HepG2 (cell line): ENCODE measurements around the gene CAMKMT. TPM values are rescaled to one million over a fixed set of nuclear protein-coding genes. Genes with fewer than 3 reads are reported as not detected.

Experiments
- ATAC-seq: fragments of 200-7000 bp; cut with Tn5 transposase; 3 replicates; pipeline ENCODE4 v1.9.1; 2020; ENCODE audit warnings: mild to moderate bottlenecking, moderate library complexity
- BruUV-seq: library from RNA; stranded (reverse); fragments of 400-500 nt; replicated peaks from 2 replicates; lab custom pipeline; 2021; lab: Mats Ljungman, UMichigan
- CTCF ChIA-PET: fragments of 300-600 bp; formaldehyde crosslinking; extraction: SDS; loops from one replicate; lab custom pipeline; 2021; ENCODE audit warnings: low total read pairs, inconsistent platforms, low intra/inter-chr PET ratio; lab: Yijun Ruan, JAX
- POLR2A ChIA-PET: fragments of 350-600 bp; sonication (Branson Sonifier 250); formaldehyde crosslinking; loops from one replicate; lab custom pipeline; 2020; ENCODE audit warnings: antibody characterized with exemption, inconsistent platforms; lab: Yijun Ruan, JAX
- DNase-seq: peaks from one replicate; pipeline ENCODE4 v3.0.0-alpha.2; 2015; ENCODE audit warnings: low spot score
- FAIRE-seq: peaks from 3 replicates; lab custom pipeline; 2011; peaks lifted over from hg19 to GRCh38; lab: Jason Lieb, UNC
- H2AFZ ChIP-seq: one replicate; pipeline ENCODE4 v1.6.1; 2011; ENCODE audit warnings: low read length, inconsistent platforms
- H3K27ac ChIP-seq: fragments of 300-600 bp; 3 replicates; pipeline ENCODE4 v1.8.0; 2011; ENCODE audit warnings: mixed run types, mild to moderate bottlenecking, mixed read lengths, low read length, inconsistent platforms; ENCODE audit not compliant: insufficient read depth; ENCODE audit errors: extremely low read length
- H3K27me3 ChIP-seq, 2 experiments: fragments of 200-600 bp in 1 of 2; 2 replicates in 1 of 2; 3 replicates in 1 of 2; pipeline versions ENCODE4 v1.6.0 to v1.8.0; 2011; ENCODE audit warnings: low read length in 2 of 2, mild to moderate bottlenecking in 2 of 2, moderate library complexity in 2 of 2, inconsistent platforms in 1 of 2; ENCODE audit not compliant: insufficient read depth in 2 of 2, control insufficient read depth in 1 of 2
- H3K36me3 ChIP-seq, 2 experiments: fragments of 200-600 bp in 1 of 2; replicated peaks in 1 of 2; 2 replicates in 1 of 2; 3 replicates in 1 of 2; pipeline versions ENCODE4 v1.5.1 to v1.8.0; 2011; ENCODE audit warnings: low read length in 2 of 2, inconsistent platforms in 1 of 2; ENCODE audit not compliant: insufficient read depth in 2 of 2, control insufficient read depth in 1 of 2
- H3K4me1 ChIP-seq: 2 replicates; pipeline ENCODE4 v1.5.1; 2012; ENCODE audit warnings: low read length, inconsistent platforms; ENCODE audit not compliant: insufficient read depth
- H3K4me2 ChIP-seq: 2 replicates; pipeline ENCODE4 v1.6.0; 2011; ENCODE audit warnings: low read depth, low read length, inconsistent platforms
- H3K4me3 ChIP-seq, 3 experiments: fragments of 200-600 bp in 1 of 3; sonication (generic), shearing (Covaris generic) in 1 of 3; replicated peaks in 1 of 3; 2 replicates each; pipeline ENCODE4 v1.5.1; 2011 to 2016; ENCODE audit warnings: low read length in 3 of 3, inconsistent platforms in 2 of 3, low read depth in 2 of 3, mild to moderate bottlenecking in 2 of 3, control low read depth in 1 of 3, mixed read lengths in 1 of 3; ENCODE audit not compliant: insufficient read depth in 1 of 3
- H3K79me2 ChIP-seq: one replicate; pipeline ENCODE4 v1.6.1; 2011; ENCODE audit warnings: low read length, inconsistent platforms; ENCODE audit not compliant: insufficient read depth
- H3K9ac ChIP-seq: 2 replicates; pipeline ENCODE4 v1.6.0; 2011; ENCODE audit warnings: mild to moderate bottlenecking, low read depth, low read length, inconsistent platforms; ENCODE audit not compliant: insufficient read depth
- H3K9me3 ChIP-seq: 2 replicates; pipeline ENCODE4 v1.5.1; 2012; ENCODE audit warnings: mild to moderate bottlenecking, low read length
- H4K20me1 ChIP-seq: 2 replicates; pipeline ENCODE4 v1.6.0; 2011; ENCODE audit warnings: inconsistent platforms, mild to moderate bottlenecking, low read length, moderate library complexity; ENCODE audit not compliant: insufficient read depth
- BHLHE40 ChIP-seq: IDR thresholded peaks from 2 replicates; pipeline ENCODE4 v1.6.1; 2011; ENCODE audit warnings: low read length, improper control_type of control experiment
- BRD4 ChIP-seq: sonication (generic); formaldehyde crosslinking; IDR thresholded peaks from 2 replicates; pipeline ENCODE4 v1.4.0; 2020; ENCODE audit warnings: missing genetic modification reagents
- CHCHD3 ChIP-seq: sonication (generic); formaldehyde crosslinking; IDR thresholded peaks from 2 replicates; pipeline ENCODE4 v1.8.0; 2022; ENCODE audit warnings: mild to moderate bottlenecking, missing genetic modification reagents, moderate library complexity
- HNF4A ChIP-seq: sonication (generic); formaldehyde crosslinking; IDR thresholded peaks from 2 replicates; pipeline ENCODE4 v1.4.0; 2020; ENCODE audit warnings: missing genetic modification reagents
- JARID2 ChIP-seq: sonication (generic); formaldehyde crosslinking; IDR thresholded peaks from 2 replicates; pipeline ENCODE4 v1.8.1; 2023; ENCODE audit warnings: missing genetic modification reagents, inconsistent platforms; ENCODE audit not compliant: insufficient replicate concordance
- NBN ChIP-seq: fragments of 450-650 bp; conservative IDR thresholded peaks from 2 replicates; pipeline ENCODE4 v1.6.1; 2017
- PAF1 ChIP-seq: IDR thresholded peaks from 2 replicates; pipeline ENCODE4 v1.6.1; 2016; ENCODE audit warnings: missing genetic modification reagents, missing compliant biosample characterization
- PRMT3 ChIP-seq: sonication (generic); formaldehyde crosslinking; IDR thresholded peaks from 2 replicates; pipeline ENCODE4 v1.8.1; 2022; ENCODE audit warnings: low read depth, mild to moderate bottlenecking, moderate library complexity, missing genetic modification reagents, borderline replicate concordance
- SAFB2 ChIP-seq: sonication (generic); formaldehyde crosslinking; IDR thresholded peaks from 2 replicates; pipeline ENCODE4 v1.5.1; 2020; ENCODE audit warnings: missing genetic modification reagents, low read depth, mild to moderate bottlenecking, borderline replicate concordance
- TFAP4 ChIP-seq: sonication (generic); IDR thresholded peaks from 2 replicates; pipeline ENCODE4 v1.6.1; 2016; ENCODE audit warnings: low read depth, borderline replicate concordance
- ZBTB7A ChIP-seq: sonication (generic); formaldehyde crosslinking; IDR thresholded peaks from 2 replicates; pipeline ENCODE4 v1.8.0; 2022; ENCODE audit warnings: mild to moderate bottlenecking, missing genetic modification reagents
- ZMYM4 ChIP-seq: sonication (generic); formaldehyde crosslinking; IDR thresholded peaks from 2 replicates; pipeline ENCODE4 v1.8.1; 2023; ENCODE audit warnings: mild to moderate bottlenecking, missing genetic modification reagents
- ZNF34 ChIP-seq: sonication (generic); formaldehyde crosslinking; IDR thresholded peaks from 2 replicates; pipeline ENCODE4 v1.4.0; 2020; ENCODE audit warnings: mild to moderate bottlenecking, missing genetic modification reagents, borderline replicate concordance
- ZNF383 ChIP-seq: sonication (generic); formaldehyde crosslinking; IDR thresholded peaks from 2 replicates; pipeline ENCODE4 v1.4.0; 2020; ENCODE audit warnings: missing genetic modification reagents, mild to moderate bottlenecking, borderline replicate concordance
- ZNF451 ChIP-seq: sonication (generic); formaldehyde crosslinking; IDR thresholded peaks from 2 replicates; pipeline ENCODE4 v1.5.0; 2020; ENCODE audit warnings: mild to moderate bottlenecking, missing genetic modification reagents
- ZNF563 ChIP-seq: sonication (generic); formaldehyde crosslinking; IDR thresholded peaks from 2 replicates; pipeline ENCODE4 v1.8.0; 2022; ENCODE audit warnings: mild to moderate bottlenecking, moderate library complexity, missing genetic modification reagents
- ZNF574 ChIP-seq: sonication (generic); formaldehyde crosslinking; IDR thresholded peaks from 2 replicates; pipeline ENCODE4 v1.4.0; 2020; ENCODE audit warnings: missing genetic modification reagents
- ZNF776 ChIP-seq: sonication (generic); formaldehyde crosslinking; IDR thresholded peaks from 2 replicates; pipeline ENCODE4 v1.4.0; 2020; ENCODE audit warnings: mild to moderate bottlenecking, missing genetic modification reagents
- WGBS: methylation state at CpG from one replicate; pipeline ENCODE4 v1.1.6; 2017; ENCODE audit warnings: low lambda C conversion rate; 5-methylcytosine and 5-hydroxymethylcytosine counted together
- in situ Hi-C: cut with HindIII; loops from 2 replicates; pipeline ENCODE4 v1.10.0; 2017; ENCODE audit warnings: low pct_unique_long_range_greater_than_20kb; ENCODE audit not compliant: extremely low pct_ligation_motif_present
- intact Hi-C: fragments of 100-400 bp; cut with micrococcal nuclease; formaldehyde crosslinking; loops from one replicate; pipeline ENCODE4 v1.10.0; 2022; ENCODE audit not compliant: unreplicated experiment
- polyA plus RNA-seq, 8 experiments: library from polyadenylated mRNA; depleted of rRNA in 3 of 8; stranded (reverse) in 7 of 8; unstranded in 1 of 8; fragments of >200 nt; fragmentation: Illumina TruSeq in 4 of 8; extraction: Trizol in 4 of 8; gene quantifications; 2 replicates each; pipeline versions ENCODE4 v1.2.1 to v1.2.3, GENCODE V29; 2011 to 2016; ENCODE audit warnings: low read depth in 4 of 8, missing spikeins in 1 of 8, mixed read lengths in 1 of 8; ENCODE audit not compliant: insufficient read depth in 1 of 8
- total RNA-seq, 5 experiments: library from RNA; depleted of rRNA; stranded (reverse); fragments of >200 nt; fragmentation: Illumina TruSeq; extraction: Trizol; gene quantifications; 2 replicates each; pipeline ENCODE4 v1.2.3, GENCODE V29; 2016; ENCODE audit warnings: low read depth in 1 of 5

Gene CAMKMT
- total and polyA plus RNA-seq, 2 of the 13 experiments (the other 11 are each of a cell fraction or from before 2014, with no cell fraction given) = 6.9 to 20.8 TPM

- in situ Hi-C loops (no loop called here), intact Hi-C loops (no loop called here)
- no peak for DNase-seq
- TF ChIP-seq ZBTB7A (CRISPR knock-in tag) (no peak), NBN (no peak), ZNF563 (CRISPR knock-in tag) (no peak)
- Histone ChIP-seq H3K4me1 (no peaks in the 10 kb centered on the region), H3K4me2 (no peak overlapping the region), H3K27me3 (no peaks in the 10 kb centered on the region), H3K9me3 (no peaks in the 10 kb centered on the region), H2AFZ (no peak overlapping the region), H4K20me1 (no peaks in the 10 kb centered on the region), H3K79me2 (no peaks in the 10 kb centered on the region), H3K9ac (no peak overlapping the region), H3K36me3 (no peaks in the 10 kb centered on the region), H3K4me3 (no peak overlapping the region), H3K27ac (no peak overlapping the region)
- ATAC-seq = no peak
- 96% methylated on average over 2 of the region's 2 CpGs for WGBS
- no TSS peak for BruUV-seq
- no peak for FAIRE-seq
- ChIA-PET POLR2A (no interaction called here), CTCF (no interaction called here)
Observed at GRCh38 chr2:44510246-44510645, 148.5 kb downstream of the CAMKMT start.

GRCh38 chr2:44515416-44515815 lies 153.7 kb downstream of the CAMKMT start:
- no peaks in the 10 kb centered on the region for H4K20me1 ChIP-seq
- no peak overlapping the region for H3K4me3 ChIP-seq
- no peaks in the 10 kb centered on the region for H3K27me3 ChIP-seq
- BruUV-seq = no TSS peak
- CTCF ChIA-PET = no interaction called here
- H3K4me2 ChIP-seq = no peak overlapping the region
- 76% methylated on average over 1 of the region's 1 CpG for WGBS
- DNase-seq (no peak), ATAC-seq (no peak), FAIRE-seq (no peak)
- no peaks in the 10 kb centered on the region for H3K36me3 ChIP-seq
- POLR2A ChIA-PET = no interaction called here
- H3K79me2 ChIP-seq = no peaks in the 10 kb centered on the region
- no peaks in the 10 kb centered on the region for H3K9me3 ChIP-seq
- H3K9ac ChIP-seq = no peak overlapping the region
- in situ Hi-C loops (no loop called here), intact Hi-C loops (no loop called here)
- no peak overlapping the region for H2AFZ ChIP-seq
- no peak overlapping the region for H3K27ac ChIP-seq
- peaks cover 7% of the 10 kb centered on the region; the same call in 1 of the 2 replicates for H3K4me1 ChIP-seq
- no peak for TF ChIP-seq ZNF383 (CRISPR knock-in tag)
- TF ChIP-seq ZNF574 = no peak
- no peak for TF ChIP-seq ZNF451
- no peak for TF ChIP-seq PRMT3 (CRISPR knock-in tag)
- no peak for TF ChIP-seq CHCHD3
- TF ChIP-seq ZMYM4 (CRISPR knock-in tag) = no peak
- TF ChIP-seq PAF1 (CRISPR knock-in tag) = no peak
- no peak for TF ChIP-seq BHLHE40
- TF ChIP-seq TFAP4 = no peak
- TF ChIP-seq HNF4A = no peak
- no peak for TF ChIP-seq ZNF34 (CRISPR knock-in tag)
- no peak for TF ChIP-seq SAFB2 (CRISPR knock-in tag)
- TF ChIP-seq ZNF776 = no peak
- no peak for TF ChIP-seq JARID2 (CRISPR knock-in tag)
- no peak for TF ChIP-seq BRD4 (CRISPR knock-in tag)
